Activated CD4-positive, CD25-positive, alpha-beta regulatory T cell treated with anti-CD3 and anti-CD28 coated beads, Interleukin-2, amount 50 U/mL, for 16 hours (primary cell): Measurements from ENCODE around the gene ANXA2.

ENCODE experiments used
- DNase-seq: peaks from one replicate; pipeline ENCODE4 v3.0.0-alpha.2; 2020; ENCODE audit warnings: low read depth, low spot score

Gene ANXA2

DNA sequence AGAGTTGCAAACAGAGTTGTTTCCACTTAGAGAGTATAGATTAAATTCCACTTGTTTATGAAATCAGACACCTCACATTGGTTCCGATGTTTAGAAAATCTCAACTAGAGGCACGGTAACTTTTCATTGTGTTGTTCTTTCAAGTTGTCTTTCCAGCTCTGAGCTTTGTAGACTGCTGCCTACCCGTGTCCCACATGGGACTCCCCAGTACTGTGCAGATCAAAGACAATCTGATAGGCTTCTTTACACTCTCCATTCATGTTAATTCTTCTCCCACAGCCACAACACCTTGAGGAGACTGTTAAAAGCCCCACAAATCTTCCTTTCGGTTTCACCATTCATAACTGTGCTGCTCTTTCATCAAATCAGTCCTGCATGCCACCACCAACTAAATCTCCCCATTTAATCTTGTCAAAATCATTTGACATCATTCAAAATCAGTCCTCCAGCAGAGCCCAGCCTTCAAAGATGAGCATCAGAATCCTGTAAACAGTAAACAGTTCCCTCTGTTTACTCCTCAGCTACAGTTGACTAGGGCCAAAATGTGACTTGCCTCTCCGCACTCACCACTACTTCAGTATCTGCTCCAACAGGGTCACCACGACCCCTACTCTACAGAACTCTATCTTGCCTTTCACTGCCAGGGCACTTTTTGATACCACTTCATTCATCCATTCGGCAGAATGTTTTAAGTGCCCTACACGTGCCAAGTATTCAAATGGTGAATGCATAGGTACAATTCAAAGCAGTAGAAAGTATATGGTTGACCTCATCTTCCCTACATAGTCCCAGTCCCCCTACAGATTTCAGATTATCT is 8.3 kb downstream of the ANXA2 start:
- no peak for DNase-seq

DNA sequence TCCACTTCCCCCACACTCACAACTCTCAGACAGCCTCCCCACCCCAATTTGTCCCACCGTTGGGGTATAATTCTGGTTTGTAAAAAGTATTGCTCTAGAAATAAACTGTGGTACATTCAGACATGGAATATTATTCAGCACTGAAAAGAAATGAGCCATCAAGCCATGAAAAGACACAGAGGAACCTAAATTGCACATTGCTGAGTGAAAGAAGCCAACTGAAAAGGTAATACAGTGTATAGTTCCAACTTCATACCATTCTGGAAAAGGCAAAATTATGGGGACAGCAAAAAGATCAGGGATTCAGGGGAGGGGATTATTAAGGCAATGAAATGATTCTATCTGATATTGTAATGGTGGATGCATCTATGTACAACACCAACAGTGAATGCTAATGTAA is 10.5 kb downstream of the ANXA2 start:
- no peak for DNase-seq

DNA sequence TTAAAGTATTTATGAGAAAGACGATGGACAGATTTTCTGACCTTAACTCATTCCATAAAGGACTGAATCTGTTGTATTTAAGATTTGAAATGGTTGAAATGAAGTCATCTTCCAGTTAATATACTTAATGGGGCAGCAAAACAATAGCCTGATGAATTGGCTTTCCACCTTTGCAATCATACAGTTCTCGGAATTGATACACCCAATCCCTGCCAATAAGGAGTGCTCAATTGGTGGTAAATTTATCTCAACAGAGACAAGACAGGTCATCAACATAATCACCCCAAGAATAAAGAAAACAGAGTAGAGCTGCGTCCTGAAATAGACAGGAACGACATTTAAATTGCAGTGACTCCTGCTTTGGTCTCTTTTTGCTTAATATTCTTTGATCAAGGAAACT is 11.2 kb downstream of the ANXA2 start:
- no peak for DNase-seq

DNA sequence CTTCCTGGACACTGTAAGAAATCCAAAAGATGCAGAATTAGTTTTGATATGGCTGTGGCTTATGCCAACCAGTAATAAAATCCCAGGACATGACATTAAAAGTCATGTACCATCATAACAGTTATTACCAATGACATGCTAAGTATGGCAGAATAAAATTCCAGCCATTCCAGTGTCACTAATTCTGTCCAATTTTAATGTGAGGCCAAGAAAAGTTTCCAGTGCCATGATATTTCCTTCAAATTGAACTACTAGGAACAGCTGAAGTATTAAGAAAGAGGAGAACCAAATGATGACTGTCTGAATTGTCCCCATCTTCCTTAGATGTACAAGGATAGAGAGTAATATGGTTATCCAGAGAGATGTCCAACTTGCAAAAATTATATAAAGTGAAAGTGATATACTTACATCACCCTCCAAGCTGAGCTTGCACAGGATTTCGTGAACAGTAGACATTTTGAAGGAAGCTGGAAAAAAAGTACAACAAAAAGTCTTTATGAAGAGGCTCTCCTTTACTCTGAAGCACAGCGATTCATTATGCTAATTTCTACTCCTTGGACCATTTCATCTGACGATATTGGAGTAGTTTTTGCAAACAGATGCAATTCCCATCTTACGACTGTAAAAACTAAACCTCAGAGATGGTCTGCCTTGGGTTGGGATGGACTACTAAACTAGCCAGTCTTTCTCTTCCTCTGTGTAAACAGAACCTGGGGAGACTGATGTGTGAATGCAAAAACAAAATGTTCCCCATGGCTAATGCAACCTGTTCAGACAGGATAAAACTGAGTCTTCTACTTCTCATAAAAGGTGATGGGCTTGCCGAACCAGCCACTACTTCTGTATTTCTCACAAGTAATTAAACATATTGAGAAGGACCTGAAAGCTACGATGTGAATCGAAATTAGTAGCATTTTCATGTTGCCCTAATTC is 11.9 kb downstream of the ANXA2 start:
- DNase-seq, result no peak

DNA sequence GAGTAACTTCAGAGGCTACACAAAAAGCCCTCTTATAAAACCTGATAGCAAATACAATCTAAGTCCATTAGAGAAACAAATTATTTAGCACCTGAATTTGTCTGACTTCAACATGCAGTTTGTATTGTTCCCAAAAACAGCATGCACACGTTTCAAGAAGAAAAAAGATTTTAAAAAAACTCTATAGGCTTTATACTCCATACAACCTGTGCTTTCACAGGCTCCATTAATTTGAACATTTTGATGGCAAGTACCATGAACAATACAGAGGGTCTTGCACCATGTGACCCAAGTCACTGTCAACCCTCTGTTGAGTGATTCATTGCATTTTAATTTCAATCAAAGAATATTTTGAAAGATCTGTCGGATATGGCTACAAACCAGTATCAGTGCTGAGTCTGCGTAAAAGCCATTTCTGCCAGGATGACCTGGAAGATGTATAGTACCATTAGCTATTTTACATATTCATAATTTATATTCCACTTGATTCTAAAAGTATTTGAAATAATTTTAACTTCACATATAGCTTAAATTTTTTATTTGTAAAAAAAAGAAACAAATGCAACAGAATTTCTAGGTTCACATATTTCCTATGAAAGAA is 13.2 kb downstream of the ANXA2 start:
- no peak for DNase-seq

DNA sequence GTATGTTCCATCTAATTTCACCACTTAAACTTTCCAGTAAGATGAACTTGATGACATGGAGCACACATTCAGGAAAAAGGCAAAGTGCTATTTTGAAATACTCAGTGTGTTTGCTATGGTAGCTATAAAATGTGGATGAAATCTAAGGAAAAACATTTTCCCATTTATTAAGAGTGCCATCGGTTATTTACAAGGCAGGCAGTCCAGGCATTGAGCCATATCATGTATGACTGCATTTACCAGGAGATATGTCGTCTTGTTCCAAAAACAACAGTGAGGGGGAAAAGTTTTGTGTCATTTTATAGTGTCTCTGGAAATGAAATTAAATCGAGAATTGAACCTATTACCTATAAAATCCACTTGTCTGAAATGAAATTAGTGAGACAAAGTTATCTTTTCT is 13.7 kb downstream of the ANXA2 start:
- no peak for DNase-seq

DNA sequence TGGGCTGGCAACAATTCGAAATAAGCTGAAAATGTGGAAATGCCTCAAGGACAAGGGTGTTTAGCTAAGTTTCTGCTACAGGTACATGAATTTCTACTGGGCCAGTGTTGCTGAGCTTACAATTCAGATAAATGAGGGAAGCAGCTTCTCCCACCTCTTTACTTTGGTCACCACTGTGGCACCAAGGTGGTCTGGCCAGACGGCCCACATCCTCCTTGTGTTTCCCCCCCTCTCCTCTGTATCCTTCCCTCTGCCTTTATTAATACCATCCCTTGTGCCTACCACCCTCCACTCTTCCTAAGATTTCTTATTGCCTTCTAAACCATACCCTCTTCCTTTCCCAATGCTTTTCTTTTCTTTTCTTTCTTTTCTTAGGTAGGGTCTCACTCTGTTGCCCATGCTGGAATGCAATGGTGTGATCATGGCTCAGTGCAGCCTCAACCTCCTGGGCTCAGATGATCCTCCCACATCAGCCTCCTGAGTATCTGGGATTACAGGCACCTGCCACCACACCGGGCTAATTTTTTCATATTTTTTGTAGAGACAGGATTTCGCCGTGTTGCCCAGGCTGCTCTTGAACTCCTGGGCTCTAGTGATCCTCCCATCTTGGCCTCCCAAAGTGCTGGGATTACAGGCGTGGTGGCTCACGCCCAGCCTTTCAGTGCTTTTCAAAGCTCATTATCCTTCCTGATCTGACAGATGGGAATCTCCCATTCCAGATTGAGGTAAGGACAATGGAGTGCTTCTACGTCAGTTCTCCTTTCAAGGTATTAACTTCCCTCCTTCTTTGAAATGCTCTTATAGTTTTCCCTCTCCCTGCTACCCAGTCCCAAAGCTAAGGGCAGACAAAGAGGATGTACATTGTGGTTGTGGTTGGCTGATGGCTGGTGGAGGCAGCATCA is 14.8 kb downstream of the ANXA2 start:
- no peak for DNase-seq

DNA sequence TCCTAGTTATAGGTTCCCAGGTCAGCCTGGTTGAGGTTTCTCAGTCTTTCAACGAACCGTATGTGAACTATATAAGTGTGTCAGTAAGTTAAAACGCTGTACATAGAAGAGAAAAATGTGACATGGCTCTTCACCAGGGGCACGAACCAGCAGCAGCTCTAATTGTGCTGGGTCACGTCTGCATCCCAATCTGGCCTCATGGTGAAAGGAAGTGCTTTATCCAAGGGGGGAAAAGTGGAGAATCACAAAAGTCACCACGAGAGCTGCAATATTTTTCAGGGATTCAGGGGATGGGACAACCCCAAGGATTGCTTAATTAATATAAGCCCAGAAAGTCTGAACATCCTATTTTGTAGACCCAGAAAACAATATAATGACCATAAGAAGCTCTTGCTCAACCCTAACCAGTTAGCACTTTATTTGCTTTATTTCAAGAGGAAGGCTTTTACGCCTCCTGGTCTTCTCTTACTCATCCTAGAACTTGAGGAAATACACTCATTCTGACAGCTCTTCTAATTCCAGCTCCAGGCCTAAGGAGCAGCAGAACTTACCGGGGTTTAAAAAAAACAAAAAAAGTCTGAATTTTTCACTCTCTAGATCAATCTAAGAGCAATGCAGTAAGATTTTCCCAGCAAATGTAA is 16.5 kb downstream of the ANXA2 start:
- DNase-seq, result no peak

DNA sequence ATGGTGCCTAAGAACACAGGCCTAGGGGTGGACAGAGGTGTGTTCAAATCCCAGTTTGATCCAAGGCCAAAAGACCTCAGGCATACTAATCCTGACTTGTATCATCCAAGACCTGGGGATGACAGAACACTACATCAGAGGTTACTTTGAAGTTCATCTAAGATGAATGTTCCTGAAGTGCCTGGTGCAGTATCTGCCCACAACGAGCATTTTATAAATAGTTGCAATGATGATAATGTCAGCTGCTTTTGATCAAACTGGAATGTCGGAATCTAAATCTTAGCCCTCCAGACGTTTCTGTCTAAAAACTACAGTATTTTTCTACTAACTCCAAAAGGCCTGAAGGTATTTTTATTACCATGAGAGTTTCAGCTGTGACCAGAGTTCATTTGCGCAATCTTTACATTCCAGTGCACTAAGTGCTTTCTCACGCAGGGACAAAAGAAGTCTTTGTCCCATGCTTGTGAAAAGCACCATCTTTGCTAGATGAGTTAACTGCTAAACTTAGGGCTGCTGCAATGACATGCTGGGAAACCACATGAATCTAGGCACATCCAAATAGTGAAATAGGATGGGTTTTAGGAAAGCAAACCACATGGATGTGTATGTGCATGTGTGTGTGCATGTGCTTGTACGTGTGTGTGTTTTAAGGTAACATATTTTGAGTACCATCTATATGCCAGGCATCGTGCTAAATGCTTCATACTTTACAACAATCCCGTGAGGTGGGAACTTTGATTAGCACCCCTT is 18.1 kb downstream of the ANXA2 start:
- no peak for DNase-seq

DNA sequence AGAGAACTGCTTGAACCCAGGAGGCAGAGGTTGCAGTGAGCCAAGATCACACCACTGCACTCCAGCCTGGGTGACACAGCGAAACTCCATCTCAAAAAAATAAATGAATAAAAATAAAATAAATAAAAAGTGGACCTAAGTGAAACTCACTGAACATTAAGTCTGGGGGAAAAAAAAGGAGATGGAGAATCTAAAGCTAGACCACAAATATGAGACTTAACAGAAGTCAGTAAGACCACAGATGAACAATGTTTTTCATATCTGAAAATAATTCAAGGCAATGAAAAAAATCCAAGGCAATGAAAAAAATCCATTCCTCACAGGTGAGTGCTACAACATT is 18.6 kb downstream of the ANXA2 start:
- no peak for DNase-seq

DNA sequence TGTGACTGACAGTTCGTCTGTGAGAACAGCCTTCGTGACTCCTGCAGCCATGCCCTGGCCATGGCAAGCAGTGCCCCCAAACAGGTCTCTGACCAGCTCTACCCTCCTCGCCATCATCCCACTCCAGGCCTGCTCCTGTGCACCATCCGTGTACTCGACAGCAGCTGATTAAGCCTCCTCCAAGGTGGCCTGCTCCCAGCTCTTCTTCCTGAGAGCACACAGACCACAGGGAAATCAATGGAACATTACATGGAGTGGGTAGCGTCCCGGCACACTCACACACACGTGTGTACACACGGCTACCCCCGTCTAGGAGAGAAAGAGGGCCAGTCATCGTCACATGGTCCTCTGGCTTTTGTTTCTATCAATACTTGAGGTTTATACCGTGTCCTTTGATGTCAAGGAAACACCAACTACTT is 21.1 kb downstream of the ANXA2 start:
- DNase-seq, result no peak

DNA sequence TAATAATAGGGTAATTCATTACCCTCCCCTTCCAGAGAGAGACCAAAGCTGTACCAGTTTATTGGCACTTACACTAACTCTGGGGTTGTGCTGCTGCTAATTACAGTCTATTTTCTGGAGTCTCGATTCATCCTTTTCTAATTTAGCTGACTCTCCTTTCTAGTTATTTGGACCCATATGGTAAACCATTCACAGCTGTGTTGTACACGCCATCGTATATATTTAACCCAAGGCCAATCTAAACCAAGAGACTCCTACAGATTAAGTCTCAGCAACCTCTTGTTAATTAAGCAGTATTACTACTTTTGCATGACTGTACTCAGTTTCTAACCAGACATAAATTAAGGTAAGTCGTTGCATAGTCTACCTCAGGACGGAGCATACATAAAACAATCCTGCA is 22.5 kb downstream of the ANXA2 start:
- no peak for DNase-seq

DNA sequence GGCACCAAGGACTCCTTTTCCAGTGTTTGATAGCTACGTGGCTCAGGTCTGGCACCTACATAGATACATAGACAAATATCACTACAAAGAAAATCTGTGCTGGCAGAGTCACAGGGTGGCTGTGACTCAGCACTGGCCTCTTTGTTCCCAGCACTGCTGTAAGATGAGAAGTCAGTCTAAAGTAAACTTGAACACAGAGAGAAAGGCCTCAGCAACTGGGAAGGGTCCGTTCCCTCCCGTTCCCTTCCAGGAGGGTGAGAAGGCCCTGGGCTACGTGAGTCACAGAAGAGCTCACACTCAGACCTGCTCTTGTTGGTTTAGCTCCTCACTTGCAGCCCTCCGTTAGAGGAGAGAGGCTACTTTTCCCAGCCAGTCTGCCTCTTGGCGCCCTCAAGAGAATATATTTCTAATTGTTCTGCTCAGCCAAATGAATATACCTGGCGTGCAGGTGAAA is 23.1 kb downstream of the ANXA2 start:
- DNase-seq, result no peak

DNA sequence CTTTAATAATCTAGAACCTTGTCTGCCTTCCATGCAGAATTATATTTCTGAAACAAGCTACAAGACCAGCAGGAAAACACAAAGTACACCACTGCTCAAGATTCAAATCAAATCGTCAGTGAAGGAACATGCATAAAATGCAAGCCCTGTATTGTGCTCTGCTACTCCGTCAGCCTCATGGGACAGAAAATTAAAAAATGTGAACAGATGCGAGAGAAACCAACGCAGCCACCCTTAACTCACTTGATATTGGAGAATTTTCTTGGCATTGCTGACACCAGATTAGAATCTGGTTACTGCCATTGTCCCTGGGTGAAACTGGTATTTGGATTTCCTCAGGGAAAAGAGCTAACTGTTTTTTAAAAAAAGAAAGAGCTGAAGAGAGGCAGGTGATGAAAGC is 23.6 kb downstream of the ANXA2 start:
- no peak for DNase-seq

DNA sequence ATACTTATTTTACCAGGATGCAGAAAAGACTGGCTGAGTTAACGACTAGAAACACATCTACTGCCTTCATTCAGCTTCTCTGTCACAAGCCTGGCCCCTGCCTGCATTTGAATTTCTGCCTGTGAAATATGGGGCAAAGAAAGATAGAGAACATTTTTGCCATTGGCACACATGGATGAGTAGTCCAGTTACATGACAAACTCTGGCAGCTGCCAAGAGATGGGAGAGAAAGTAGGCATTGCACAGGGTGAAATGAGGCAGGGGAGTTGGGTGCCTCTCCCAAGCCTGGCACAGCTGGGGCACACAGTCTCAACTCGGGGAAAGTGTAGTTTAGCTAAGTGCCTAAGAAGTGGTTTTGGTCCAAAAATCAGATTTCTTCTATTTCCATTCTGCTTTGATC is 24.0 kb downstream of the ANXA2 start:
- no peak for DNase-seq

DNA sequence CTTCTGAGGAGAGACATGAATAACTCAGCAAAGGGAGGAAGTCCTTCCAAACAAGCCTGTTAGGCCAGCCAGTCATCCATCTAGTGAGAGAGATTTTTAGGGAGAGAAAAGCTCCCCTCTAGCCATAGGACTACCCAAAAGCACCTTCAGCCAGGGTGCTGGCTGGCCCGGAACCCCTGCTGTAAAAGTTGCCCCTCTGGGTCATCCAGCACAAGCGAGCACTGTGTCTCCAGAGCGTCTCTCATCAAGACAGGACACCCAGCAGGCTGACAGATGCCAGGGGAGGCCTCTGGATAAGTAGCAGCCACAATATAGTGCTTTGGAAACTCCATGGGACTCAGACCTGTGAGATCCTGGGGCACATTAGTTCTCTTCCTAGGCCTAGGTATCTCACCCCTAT is 24.5 kb downstream of the ANXA2 start:
- DNase-seq, result no peak

DNA sequence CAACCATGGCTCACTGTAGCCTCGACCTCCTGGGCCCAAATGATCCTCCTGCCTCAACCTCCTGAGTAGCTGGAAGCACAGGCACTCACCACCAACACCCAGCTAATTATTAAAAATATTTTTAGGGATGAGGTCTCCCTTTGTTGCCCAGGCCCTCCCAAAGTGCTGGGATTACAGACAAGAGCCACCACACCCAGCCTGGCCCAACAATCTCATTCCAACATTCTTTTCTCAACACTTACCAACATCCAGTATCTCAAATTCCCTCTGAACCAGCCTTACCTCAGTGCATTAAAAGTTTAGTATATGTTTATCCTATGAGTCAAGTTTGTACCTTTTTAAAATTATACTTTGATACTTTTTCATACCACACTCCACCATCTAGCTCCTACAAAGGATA is 25.0 kb downstream of the ANXA2 start:
- DNase-seq, result no peak

DNA sequence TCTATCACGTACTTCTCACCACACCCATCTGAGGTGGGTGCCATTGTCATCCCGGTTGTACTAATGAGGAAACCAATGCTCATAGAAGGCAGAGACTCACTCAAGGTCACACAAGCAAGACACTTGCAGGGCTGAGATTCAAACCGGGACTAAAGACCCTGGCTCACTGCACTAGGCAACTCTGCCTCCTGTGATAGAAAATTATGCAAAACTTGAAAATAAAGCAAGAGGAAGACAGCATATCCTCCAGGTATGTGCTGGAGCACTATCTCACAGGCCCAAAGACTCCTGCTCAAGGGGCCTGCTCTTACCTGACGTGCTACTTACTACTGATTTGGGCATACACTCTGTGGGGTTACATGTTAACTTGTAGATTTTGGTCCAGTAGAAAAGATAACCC is 25.6 kb downstream of the ANXA2 start:
- no peak for DNase-seq

DNA sequence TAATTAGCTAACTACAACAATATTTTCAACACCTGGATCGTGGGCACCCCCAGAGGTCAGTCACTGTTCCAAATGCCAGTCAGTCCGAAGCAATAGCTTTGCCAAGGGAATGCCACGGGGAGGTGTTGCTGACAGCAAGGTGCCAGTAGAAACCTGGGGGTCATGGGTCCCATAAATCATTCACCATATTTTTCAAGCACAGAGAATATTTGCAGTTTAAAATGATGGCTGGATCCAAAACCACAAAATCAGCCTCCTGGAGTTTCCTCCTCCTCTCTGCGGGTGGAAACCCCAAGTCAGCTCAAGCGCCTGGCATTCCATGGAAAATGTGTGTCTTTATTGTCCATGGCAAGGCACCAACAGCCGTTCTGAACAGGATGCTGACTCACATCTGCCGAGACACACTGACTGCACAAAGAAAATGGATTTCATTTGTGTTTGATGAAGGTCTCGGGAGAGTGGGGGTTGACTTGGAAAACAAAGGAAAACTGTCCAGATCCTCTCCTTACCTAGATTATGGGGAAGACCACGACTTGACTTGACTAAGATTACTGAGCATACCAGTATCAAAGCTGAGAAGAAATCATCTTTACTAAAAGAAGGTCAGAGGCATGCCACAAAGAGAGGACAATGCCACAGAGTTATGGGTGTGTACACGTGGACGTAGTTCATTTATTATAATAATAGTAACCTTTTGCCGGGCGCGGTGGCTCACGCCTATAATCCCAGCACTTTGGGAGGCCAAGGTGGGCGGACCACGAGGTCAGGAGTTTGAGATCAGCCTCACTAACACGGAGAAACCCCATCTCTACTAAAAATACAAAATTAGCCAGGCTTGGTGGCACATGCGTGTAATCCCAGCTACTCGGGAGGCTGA is 26.4 kb downstream of the ANXA2 start:
- DNase-seq, result no peak

DNA sequence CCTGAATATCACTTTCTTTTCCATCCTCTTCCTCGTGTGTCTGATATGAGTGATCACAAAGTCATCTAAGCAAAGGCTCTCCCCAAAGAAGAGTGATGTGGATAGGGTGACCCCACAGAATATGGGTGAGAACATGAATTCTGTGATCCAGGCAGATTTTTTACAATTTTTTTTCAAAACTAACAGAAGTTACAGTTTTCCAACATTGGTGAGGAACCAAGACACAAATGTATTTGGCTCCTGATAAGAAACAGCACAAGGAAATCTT is 27.0 kb downstream of the ANXA2 start:
- no peak for DNase-seq
